Daoy (cell line): ENCODE results near the gene SDK1. TPM values are rescaled to one million over a fixed set of nuclear protein-coding genes. Genes with fewer than 3 reads are reported as not detected.

Experiments
- DNase-seq: peaks from one replicate; pipeline ENCODE4 v3.0.0-alpha.2; 2015; ENCODE audit warnings: low read depth
- total RNA-seq: library from RNA; depleted of rRNA; stranded (reverse); fragments of >200 nt; shearing (Covaris generic); gene quantifications from 2 replicates; pipeline ENCODE4 v1.2.3, GENCODE V29; 2014

The SDK1 gene
- total RNA-seq, 1 experiment from 2014 or later = 4.2 TPM

DNA sequence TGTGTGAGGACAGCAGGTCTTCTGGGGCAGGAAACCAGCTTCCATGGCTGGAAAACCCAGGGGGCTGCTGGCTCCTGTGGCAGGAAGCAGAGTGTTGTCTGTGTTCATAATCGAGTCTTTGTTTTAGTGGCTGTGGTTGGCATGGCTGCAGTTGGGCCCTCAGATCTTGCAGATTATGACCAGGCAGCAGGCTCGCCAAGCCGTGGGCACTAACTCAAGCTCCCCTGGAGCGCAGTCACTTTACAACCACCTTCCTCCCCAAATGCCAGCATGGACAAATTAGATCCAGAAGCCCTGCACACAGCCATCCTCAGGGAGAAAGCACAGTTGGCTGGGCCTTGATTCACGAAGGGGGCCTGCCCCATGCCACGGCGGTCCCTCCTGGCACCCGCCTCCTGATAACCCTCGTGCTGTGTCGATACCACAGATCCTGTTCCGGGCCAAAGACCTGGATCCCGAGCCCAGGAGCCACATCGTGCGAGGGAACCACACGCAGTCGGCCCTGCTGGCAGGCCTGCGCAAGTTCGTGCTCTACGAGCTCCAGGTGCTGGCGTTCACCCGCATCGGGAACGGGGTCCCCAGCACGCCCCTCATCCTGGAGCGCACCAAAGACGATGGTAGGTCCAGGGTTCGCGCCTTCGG, 828.5 kb downstream of the SDK1 start:
- DNase-seq = no peak

DNA sequence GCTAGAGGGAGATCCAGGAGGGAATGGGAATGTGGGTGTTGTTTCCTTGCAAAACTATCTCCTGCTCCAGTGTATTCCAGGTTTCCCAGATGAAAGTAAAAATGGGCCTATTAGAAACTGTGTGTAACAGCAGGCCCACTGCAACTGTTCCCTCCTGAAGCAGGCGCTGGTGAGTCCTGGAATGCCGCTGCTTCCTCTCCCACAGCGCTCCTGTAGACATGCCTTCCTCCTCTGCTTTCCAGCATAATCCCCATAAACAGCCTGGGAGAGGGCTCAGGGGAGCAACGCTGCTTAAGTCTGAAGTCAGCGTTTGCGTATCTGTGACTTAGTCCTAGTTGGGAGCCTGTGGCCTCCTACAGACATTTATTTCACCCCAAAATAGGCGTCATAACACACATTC, 830.0 kb downstream of the SDK1 start:
- no peak for DNase-seq

DNA sequence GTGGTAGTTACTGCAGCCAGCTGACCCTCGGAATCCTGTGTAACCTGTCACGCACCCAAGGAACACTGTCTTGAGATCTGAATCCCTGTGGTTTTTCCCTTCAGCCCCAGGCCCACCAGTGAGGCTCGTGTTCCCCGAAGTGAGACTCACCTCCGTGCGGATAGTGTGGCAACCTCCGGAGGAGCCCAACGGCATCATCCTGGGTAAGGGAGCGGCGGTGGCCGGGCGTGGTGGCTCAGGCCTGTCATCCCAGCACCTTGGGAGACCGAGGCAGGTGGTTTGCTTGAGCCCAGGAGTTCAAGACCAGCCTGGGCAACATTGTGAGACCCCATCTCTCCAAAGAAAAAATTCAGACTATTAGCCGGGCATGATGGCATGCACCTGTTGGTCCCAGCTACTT, 831.2 kb downstream of the SDK1 start:
- no peak for DNase-seq

DNA sequence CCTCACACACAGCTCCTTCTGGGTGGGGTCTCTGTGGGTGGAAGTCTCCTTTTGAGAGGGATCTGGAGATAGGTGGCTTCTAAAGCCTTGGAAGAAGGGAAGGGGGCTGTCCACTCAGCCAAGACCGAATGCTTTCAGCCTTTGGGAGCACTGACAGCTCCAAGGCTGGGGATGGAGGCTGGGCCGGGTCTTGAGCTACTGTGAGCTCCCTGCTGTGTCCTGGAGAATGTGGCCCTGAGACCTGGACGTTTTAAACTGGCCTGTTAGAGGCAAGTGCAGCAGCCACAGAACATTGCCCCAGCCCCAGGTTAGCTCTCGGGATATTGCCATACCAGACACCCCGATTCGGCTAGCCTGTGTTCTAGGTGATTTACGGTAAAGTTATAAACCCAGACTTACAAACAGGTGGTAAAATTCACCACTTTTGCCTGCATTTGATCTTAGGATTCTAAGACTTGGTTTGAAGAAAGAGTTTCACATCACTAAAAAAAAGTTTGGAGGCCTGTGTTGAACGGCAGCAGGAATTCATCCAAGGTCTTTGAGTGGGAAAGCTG, 832.5 kb downstream of the SDK1 start:
- no peak for DNase-seq

DNA sequence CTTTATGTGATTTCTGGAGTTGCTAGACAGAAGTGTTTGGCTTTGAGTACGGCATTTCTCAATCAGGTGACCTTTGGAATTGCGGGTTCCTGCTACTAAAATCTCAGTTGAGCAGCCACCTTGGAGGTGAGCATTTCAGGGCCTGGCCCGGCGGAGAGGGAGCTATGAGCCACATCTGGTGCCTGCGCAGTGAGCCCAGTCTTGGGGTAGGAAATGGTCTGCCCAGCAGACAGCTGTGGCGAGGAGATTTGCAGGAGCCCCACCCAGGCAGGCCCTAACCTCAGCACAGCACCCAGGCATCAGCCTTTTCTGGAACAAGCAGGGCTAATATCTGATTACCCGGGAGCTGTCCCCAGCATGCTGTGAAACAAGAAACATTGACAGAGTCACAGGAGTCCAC, 833.2 kb downstream of the SDK1 start:
- no peak for DNase-seq

DNA sequence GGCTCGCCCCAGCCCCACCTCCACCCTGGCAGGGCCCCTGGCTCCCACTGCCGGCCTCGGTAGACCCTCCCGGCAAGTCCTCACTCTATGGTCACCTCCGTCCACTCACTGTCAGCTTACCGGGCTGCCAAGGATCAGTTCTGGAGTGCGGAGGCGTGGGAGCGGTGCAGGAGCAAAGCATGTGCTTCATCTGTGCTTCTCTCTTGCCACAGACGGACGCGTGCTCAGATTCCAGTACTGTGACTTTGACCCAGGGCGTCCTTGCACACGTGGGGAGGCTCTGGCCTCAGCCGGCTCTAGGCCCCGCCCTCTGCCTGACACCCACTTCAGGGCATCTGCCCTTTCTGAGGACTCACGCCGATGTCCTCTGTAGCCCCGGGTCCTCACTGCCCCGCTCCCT, 833.6 kb downstream of the SDK1 start:
- no peak for DNase-seq

DNA sequence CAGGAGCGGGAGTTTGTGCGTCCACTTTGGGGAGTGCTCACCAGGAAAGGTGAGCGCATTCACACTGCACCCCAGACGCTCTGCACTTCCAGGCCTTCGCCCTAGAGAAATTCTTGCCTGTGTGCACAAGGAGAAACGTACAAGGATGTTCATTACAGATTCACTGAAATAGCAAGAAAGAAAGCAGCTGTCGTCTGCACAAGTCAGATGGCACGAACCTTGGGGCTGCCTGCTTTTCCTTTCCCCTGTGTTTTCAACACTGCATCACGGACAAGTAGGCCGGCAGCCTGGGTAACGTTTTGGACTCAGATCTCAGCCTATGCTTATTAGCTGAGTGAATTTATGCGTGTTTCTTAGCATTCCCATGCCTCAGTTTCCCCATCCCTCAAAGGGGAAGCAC, 834.2 kb downstream of the SDK1 start:
- DNase-seq = no peak

DNA sequence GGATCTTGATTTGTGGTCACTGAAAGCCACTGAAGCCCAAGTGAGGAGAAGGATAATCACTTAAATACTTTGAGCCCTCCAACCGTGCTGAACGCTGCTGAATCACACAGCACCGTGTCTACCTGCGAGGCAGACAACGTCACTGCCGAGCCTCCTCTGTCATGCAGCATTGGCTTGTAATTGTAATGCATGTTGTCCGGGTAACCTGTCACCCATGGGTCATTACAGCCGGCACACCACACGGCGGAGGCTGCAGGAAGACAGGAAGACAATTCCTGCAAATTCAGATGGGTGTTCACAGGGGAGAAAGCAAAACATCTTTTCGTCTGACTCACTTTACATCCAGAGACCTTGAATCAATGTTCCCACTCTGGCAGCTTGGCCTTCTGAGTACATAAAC, 835.0 kb downstream of the SDK1 start:
- DNase-seq = no peak

DNA sequence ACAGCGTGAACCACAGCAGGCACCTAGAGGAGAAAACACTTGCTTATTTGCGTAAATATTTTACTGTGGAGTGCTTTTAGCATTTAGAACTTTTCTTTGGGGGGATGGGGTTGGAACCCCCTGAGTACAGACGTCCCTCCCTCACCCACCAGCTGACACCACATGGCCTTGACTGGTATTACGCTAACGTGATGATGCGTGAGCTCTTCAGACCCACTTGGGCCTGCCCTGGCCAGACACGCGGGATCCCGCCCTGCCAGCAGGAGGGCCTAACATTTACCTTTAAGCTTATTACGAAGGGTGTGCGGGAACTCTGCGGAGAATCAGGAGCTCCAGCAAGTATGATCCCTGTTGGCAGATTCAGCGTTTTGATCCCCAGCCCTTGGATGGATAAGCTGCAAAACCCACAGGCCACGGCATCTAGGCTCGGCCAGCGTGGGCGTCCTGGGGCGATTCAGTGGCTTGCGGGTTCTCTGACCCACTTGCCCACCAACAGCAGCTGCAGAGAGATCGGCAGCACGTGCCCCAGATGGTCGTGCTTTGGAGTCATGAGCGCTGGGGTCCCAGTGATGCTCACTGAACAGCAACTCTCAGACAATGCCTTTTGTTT, 835.6 kb downstream of the SDK1 start:
- no peak for DNase-seq

DNA sequence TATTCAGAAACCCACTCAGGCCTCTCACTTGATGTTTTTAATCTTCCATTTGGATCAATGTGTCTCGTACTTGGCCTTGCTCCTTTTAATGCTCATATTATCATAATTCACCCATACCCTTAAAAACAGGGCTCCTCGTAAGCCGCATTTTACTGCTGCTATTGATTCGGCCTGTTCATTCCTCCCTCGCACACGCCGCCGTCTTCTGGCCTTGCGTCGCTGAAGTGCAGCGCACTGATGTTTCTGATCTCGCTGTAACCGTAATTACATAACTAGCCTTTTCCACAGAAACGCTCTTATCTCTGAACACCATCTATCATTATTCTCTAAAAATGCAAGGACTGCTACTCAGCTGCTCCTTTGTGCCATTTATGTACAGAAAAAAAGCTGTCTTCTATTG, 836.5 kb downstream of the SDK1 start:
- DNase-seq = no peak

DNA sequence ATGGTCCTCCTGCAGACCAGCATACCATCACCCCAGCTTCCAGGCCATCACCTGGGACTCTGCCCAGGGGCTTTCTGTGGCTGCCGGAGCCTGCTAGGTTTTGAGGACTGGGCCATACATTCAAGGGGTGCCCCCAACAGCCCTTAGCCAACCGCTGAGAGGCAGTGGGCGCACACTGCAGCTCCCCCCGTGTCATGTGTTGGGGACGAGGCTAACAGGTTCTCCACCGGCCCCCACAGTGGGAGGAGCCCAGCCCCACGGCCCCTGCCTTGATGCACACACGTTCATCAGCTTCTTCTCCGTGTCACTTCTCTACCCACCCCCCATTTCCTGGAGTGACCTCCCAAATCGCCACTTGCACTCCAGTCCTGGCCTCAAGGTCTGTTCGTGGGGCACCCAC, 837.8 kb downstream of the SDK1 start:
- no peak for DNase-seq

DNA sequence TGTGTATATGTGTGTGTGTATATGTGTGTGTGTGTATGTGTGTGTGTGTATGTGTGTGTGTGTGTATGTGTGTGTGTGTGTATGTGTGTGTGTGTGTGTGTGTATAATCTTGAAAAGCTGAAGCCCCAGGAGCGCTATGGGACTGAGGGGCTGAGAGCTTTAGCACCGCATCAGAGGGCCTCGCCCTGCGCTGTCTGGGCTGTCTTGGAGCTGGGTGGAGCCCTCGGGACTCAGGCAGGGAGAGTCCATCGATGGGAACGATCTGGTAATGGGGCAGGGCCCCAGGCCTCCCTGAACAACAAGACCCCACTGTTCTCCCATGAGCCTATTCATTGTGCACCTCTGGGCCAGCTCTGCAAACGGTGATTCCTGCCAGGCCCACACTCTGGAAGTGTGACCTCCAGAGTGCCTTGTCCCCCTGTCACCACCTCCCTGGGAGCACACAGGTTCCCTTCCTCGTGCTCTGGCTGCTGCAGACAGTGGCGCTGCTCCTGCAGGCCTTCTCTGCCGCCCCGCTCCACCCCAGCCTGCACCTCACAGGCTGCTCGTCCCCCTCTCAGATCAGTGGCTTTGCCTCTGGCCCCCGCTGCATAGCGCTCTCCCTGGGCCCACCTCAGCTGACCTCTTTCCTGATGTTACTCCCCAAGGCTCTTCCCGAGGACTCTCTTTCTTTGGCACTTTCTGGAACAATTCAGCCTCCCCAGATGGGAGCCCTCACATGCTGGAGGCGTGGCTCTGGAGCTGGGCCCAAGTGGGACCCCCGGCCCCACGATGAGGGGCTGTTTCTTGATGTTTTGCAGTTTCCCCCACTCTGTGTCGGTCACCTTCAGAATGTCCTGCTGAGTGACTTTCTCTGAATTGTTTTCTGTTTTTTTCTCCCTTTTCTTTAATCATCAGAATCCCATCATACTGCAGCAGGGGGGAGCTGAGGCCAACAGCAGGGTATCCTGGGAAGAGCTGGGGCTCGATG, 838.9 kb downstream of the SDK1 start:
- no peak for DNase-seq

DNA sequence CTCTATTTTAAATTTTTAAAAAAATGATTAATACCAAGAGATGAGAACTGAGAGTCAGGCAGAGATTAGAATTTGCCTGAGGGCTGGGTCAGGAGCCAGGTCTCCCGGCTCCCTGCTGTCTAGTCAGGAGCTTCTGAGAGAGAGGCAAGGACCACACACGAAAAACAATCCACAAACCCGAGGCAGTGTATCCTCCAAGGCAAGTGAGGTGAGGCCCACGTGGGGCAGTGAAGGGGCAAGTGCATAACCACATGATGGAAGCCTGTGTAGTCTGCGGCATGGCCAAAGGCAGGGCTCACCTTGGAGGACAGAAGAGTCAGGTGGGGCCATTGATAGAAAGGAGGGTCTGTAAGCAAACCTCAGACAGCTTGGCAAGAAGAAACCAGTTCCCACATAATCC, 839.9 kb downstream of the SDK1 start:
- no peak for DNase-seq

DNA sequence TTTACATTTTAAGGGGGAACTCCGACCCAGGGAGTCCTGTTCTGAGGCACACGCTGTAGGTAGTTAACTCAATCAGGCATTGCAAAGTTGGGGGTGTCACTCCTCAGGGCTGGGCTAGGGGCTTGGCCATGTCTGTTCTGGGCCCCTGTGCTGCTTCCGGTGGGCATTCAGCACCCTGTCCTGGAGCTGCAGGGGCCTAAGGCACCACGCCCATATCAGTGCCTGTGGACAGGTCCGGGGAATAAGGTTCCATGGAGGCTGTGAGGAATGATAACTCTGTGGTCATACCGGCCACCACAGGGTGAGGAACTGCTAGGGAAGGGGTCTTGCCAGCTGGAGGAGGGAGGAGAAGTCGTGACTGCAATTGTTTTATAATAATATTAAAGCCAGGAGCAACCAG, 842.0 kb downstream of the SDK1 start:
- DNase-seq = no peak

DNA sequence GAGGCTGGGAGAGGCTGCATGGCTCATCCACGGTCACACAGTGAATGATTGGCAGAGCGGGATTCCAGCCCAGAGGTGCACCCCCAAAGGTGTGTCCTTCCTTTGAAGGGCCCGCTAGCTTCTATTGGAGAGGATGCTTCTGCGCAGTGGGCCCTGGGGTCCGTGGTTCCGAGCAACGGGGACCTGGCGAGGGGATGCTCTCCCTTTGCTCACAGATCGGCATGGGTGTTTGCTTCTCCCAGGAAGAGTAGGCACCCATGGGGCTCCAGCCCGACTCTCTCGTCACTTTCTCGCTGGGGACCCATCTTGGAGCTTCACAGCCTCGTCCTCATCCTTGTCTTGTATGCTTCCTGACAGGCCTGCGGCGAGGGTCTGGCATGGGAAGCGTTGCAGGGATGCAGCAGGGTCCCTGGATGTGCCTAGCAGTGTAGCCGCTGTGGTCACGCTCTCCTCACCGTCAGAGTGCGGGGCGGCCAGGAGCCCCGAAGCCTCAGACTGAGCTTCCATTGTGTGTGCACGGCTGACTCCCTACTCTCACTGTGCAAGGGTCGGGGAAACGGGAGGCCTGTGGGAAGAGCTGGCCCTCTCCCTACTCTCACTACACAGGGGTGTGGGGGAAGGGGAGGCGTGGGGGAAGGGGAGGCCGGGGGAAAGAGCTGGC, 842.6 kb downstream of the SDK1 start:
- no peak for DNase-seq

DNA sequence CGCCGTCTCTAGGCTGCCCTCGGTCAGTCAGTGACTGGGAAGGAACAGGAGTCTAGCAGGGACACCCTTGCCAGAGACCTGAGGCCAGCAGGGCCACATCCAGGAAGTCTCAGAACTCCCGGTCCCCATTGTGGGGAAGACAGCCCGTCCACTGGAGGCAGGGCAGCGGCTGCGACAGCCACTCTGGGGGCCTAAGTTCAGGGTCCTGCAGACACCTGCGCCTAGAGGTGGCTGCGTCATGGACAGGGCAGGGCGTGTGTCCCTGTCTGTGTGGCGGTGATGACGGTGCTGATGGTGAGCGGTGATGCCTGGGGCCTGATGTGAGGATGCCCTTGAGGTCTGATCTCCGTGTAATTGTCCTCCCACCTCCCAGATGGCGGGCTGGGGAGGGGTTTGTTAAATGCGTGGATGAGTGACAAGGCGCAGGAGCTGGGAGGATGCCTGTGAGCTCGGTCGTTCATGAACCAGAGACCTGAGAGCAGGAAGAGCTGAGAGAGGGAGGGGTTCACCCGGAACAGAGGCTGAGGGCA, 843.2 kb downstream of the SDK1 start:
- no peak for DNase-seq

DNA sequence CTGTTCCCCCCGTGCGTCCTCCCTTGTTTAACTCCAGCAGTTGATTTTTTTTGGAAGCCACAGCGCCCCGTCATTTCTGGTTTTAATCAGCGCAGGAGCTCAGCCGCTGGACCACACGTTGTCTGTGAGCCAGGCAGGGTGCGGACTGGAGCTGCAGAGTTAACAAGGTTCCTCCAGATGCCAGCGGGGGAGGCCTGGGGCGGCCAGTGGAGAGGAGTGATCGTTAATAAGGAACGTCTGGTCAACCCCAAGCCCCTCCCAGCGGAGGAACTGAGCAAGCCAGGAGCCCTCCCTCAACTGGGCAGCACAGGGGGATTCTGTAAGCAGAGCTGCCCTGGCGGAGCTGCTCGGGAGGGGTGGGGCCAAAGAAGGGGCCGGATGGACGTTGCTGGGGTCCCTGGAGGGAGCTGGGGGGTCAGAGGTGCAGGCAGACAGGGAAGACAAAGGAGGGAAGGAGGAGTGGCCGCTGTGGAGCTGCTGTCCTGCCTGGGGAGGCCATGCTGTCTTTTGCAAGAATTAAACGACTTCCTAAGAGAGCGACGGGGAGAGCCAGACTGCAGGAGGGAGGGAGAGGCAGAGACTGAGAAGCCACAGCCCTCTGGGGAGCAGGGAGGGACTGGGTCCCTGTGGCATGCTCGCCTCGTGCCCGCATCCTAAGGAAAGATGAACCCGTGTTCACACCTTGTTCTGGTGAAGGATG, 843.9 kb downstream of the SDK1 start:
- DNase-seq = peak; percentile 33

DNA sequence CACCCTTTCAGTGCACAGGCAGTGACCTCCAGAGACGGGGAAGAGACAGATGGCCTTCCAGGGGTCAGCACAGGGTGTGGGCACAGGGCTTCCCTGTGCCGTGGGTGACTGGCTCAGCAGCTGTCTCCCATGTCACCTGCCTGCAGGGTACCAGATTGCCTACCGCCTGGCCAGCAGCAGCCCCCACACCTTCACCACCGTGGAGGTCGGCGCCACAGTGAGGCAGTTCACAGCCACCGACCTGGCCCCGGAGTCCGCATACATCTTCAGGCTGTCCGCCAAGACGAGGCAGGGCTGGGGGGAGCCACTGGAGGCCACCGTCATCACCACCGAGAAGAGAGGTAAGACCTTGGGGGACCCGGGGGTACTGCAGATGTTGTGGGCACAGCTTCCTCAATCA, 844.5 kb downstream of the SDK1 start:
- DNase-seq = no peak

DNA sequence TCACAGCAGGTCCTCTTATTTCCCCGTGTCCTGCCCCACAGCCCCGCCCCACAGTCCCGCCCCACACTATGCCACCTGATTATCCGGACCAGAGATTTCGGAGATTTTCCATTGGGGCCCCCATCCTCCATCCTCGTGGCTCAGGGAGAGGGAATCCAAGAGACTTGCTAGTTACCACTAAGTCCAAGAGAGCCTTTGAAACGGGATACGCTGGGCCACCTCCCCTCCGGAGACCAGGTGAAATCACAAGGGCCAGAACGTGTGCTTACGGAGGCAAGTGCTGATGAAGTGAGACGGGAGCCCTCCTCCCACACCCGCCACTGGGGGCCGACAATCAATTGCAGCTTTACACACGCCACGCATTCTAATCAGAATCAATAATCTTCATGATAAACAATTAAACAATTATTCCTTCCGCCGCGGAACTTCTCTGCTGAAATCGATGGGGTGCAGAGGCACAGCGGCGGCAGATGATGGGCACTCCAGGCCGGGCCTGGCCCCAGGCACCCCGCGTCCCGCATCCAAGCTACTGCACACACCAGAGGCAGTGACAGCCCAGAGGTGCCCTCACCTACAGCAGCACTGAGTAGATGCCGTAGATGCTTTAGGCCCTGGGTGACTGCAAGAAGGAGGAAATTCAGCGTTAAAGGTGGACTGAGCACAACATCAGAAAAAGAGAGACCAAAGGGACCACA, 847.0 kb downstream of the SDK1 start:
- DNase-seq = no peak

DNA sequence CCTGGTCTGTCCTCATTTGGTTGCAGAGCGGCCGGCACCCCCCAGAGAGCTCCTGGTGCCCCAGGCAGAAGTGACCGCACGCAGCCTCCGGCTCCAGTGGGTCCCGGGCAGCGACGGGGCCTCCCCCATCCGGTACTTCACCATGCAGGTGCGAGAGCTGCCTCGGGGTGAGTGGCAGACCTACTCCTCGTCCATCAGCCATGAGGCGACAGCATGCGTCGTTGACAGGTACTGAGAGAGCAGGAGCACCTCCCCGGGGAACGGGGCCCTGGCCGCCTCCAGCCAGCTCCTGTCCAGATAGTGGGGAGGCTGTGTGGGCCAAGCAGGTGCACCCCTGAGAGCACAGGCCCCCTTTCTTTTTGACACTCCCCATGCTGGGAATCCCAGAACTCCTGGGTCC, 848.2 kb downstream of the SDK1 start:
- no peak for DNase-seq

DNA sequence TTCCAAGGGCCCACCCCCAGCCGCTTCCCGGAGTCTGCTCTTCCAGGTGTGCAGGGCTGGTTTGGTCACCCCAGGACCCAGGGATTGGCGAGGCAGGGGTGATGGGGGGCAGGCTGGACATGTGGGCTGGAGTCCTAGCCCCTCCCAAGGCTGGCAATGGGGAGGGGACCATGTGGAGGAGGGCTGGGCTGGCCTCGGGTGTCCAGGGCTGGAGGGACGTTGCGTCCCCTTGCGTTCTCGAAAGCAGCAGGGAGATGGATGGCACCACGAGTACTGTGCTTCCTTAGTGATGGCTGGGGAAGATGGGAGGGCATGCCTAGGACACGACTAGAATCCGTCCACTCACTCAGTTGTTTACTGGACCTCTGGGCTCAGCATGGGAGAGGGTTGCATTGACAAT, 848.6 kb downstream of the SDK1 start:
- no peak for DNase-seq
